ENCODE results near the gene PLPP3.

The PLPP3 gene

DNA sequence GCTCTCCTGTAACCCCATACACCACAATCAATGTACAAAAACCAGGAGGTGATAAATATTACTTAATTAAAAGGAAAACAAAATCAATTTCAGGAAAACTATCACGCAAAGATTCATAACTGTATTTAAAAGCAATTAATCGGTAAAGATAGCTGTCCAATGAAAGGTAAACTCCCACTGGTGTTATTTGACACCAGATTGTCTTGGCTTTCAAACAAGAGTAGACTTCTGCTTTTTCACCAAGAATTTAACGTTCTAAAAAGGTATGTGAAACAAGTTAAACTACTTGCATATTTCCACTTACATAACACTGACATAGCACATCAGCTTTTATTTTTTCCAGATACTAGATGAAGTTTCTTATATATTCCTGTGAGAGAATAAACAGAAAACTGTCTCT, 3.5 kb downstream of the PLPP3 start:
- no peak for DNase-seq

DNA sequence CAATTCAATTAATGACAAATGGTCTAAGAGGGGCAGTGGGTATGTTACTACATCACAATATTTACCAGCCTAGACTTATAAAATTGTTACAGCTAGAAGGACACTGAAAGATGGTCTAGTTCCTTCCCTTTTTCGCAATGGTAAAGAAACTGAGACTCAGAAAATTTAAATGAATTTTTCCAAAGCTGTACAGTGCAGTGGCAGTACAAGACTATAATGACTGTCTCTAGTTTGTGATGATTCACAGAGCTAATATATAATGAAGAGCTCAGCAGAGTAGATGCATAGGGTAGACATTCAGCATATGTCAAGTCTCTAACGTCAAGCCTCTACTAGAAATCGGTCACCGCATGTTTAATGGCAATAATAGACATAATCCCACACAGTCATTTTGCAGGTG, 4.6 kb downstream of the PLPP3 start:
- no peak for DNase-seq

DNA sequence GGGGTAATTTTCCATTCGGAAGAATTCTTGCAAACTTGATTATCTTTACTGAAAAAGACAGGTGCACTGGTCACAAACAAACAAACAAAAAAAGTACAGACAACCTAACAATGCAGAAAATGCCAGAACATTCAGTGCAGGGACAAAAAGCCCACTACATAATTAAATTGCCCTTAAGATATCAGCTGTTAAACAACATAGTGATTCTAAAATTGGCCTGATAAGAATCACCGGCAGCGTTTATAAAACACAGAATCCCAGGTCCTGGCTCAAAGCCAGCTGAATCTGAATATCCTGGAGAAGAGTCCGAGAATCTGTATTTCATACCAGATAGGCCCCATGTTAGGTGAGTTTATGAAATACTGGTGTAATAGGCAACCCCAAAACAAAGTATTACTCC, 6.1 kb downstream of the PLPP3 start:
- DNase-seq = no peak

DNA sequence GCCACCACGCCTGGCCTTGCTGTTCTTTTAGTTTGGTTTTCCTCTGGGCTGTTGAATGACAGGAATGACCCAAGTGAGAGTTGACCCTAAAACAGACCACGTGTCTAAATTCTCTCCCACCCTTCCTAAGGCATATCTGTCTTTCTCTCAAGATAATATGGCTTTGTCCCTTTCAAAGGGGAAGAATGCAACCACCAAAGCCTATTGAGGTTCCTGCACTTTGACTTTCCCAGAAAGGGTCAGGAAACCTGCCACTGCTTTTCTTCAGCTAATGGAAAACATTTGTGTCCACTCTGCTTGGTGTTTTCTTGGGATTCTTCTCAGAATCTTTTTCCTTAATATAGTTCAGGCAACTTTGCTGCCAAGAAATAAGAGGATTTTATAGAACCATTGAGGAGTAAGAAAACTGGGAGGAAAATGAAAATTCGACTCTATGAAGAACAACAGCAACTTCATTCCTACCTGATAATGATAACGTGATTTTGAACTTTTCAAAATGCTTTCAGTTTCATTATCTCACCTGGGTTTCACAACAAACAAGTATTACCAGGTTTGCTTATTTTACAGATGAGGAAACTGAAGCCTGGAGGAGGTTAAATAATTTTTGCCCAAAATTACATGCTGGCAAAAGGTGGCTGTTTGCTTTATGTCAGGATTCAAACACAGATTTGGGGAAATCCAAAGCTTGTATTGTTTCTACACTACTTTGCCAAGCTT, 6.9 kb downstream of the PLPP3 start:
- DNase-seq = no peak

DNA sequence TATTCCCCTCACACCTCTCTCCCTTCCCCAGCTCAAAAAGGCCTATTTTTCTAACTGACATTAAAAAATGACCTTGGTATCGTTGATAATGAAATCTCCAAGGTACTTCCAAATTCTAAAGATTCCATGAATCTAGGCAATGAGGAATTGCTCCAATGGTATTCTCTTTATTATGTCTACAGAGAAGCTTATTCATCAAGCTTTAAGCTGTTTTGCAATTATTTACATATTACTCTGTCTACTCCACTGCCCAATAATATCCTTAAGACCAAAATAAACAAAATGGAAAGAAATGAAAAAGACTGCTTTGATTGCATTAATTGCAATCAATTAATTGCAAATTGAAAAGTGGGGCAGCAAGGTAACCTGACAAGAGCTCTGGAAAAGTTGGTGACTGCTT, 7.9 kb downstream of the PLPP3 start:
- no peak for DNase-seq

DNA sequence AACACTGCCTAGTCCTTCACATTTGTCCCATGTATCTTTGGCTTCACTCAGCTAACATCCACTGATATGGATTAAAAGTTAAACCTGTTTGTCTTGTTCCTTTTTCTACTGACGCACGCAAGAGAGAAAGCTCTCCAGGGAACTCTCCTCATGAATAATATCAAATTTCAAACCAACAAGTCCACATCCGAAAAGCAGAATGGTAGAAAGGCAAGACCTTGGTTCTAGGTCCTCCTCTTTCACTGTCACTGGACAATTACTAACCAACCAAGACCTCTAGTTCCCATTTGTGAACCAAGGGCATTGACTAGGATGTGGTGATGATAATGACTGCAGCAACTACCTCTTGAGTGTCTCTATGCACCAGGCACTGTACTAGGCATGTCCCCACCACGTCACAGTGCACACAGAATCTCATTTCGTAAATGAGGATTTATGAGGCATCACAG, 8.4 kb downstream of the PLPP3 start:
- no peak for DNase-seq

DNA sequence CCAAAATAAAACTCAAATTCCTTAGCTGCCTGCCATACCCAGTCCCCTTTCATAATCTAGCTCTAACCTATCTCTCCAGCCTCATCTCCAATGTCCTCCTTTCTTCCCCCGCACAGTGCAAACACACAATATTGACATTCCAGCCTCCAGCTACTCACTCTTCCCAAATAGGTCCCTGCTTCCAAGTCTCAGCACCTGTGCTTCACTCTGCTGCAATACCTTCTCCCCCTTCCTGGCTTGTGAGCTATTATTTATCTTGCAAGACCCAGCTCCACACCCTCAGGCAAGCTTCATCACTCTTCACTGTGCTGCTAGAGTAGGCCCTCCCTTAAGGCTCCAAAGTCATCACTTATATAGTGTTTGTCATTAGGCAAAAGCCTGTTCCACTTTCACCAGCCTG, 9.7 kb downstream of the PLPP3 start:
- no peak for DNase-seq

DNA sequence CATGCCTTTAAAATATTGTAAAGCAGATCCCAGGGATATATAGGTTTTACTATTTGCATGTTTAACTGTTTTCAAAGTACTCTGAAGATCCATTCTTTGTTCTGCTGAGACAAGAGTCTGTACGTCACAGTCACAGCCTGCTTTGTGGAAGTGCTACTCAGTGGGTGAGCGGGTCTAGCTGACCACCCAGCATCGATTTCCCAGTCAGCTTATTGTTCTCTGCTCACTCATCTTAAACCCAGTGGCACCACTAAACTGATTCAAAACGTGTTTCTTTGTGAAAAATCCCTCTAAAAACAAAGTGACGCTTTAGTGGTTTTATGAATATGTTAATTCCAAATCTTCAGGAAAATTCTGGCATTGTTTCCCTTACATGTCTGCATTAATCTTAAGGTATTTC, 12.4 kb downstream of the PLPP3 start:
- no peak for DNase-seq

DNA sequence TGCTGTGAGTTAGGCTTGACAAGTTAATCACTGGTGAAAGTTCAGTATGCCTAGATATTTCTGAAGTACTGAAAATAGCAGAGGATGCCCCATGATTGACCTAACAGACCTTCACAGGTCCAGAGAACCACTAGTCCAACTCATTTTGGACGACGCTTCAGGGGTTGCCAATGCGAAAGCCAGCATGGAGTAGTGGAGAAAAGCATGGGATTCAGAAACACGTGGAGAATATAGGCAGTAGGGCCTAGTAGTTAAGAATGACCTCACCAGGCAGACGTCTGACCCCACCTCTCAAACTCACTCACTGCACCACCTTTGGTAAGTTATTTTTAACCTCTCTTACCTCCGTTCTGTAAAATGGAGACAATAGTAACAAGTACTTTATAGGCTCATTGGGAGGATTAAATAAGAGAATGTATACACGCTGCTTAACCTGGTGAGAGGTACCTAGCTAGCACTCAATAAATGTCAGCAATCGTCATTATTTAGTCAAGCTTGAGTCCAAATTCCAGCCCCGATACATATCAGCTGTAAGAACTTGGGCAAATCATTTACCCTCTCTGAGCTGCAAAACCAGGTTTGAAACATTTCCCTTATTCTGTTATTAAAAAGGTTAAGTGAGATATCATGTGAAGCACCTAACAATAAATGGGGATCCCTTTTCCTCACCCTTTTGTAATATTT, 13.2 kb downstream of the PLPP3 start:
- no peak for DNase-seq

DNA sequence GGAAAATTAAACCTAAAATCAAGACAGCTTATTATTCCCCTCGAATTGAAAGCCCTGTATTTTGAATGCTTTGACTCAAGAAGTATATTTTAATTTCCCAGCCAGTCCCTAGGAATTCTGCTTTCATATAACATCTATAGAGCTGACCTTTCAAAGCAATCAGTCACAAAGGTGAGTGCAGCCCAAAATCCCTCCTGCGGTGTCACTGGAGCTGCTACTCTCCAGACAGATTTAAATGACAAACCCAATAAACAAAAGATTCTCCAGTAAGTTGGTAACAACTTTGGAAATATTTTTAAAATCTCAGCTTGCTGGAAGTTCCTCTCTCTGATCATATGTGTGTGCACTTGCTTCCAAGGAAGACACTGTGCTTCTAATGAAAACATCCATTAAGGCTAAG, 14.7 kb downstream of the PLPP3 start:
- no peak for DNase-seq

DNA sequence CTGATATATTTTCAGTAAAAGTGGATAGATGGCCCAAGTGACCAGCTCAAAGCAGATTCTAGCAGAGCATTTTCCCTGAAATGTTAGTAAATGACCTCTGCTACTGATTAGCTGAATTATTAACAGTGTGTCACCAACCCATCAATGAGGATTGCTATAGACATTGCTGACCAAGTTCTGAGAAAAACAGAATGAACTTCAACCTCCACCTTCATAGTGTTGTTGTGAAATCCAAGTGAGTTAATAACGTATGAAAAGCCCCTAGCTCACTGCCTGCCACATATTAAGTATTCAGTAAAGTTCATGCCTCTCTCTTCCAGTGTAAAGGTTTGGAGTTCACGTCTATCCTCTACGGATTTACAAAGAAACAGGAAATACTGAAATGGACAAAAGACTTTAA, 15.8 kb downstream of the PLPP3 start:
- no peak for DNase-seq

DNA sequence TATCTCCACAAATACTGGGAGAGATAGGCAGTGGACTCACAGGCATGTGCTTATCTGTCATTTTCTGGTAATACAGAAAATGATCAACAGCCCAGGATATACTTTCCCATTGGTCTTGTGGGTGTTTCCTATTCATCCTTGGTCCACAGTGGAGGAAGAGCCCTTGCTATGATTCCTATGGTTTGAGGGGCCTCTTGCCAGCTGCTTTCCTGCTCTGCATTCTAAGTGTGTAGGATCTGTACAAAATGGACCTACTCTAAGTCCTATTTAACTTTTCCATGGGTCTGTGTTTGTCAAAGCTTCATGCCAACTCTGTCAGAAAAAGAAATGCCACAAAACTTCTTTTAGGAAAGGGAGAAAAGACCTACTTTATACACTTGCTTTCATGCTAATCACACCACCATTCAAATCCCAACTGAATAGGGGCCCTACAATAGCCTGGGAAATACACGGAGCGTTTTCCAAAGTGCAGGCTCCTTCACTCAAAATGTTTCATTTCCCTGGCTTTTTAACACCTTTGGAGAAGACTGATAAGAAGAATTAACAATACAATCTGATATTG, 16.4 kb downstream of the PLPP3 start:
- DNase-seq = no peak

DNA sequence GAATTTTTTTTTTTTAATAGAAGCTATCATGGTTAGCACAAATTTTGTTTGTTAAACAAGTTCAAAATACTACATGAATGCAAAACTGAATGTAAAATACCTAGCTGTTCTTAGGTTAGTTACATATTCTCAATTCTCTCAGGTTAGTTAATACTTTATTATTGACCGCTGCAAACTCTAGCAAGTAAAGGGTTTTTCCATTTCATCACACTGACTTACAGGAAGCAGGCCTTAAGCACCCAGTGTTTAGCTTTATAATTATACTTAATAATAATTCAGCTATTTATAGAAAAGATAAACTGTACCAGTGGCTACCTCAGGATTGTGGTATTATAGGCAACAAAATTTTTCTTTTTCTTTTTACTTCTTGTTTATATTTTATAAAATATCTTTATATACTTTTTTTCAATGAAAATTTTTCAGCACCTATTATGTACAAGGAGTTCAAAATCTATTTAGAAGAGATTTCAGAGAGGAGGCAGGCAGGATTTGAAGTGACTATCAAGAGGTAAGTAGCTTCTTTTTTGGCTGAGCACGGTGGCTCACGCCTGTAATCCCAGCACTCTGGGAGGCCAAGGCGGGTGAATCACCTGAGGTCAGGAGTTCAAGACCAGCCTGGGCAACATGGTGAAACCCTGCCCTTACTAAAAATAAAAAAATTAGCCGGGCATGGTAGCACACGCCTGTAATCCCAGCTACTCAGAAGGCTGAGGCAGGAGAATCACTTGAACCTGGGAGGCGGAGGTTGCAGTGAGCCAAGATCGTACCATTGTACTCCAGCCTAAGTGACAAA, 17.9 kb downstream of the PLPP3 start:
- DNase-seq = no peak

DNA sequence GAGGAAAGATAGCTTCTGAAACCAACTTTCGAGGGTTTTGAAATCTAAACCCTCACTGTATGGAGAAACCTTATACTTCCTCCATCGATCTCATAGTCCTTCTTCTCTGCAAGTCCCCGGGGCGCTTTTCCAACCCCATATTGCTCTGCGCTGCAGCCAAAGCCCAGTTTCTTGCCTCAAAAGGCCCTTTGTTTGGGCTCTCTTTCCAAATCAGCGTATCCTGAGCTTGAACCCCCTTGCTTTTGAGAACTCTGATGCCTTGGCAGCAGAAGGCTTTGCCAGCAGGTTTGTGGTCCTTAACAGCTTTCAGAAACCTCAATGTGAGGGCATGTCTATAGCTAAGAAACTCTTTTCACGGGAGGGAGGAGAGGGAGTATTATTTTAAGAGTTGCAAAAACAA, 21.6 kb downstream of the PLPP3 start:
- no peak for DNase-seq

DNA sequence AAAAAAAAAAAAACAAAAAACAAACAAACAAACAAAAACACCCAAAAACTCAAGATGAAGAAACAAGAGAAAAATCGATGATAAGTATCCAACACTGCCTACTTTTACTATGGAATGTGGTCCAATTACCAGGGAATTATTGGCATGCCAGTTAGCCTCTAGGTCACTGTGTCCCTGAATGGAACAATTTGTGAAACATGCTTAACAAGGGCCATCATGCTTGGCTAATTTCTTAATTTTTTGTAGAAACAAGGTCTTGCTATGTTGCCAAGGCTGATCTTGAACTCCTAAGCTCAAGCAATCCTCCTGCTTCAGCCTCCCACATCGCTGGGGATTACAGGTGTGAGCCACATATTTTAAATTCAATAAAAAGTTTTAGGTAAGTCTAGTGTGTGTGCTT, 23.9 kb downstream of the PLPP3 start:
- DNase-seq = no peak

DNA sequence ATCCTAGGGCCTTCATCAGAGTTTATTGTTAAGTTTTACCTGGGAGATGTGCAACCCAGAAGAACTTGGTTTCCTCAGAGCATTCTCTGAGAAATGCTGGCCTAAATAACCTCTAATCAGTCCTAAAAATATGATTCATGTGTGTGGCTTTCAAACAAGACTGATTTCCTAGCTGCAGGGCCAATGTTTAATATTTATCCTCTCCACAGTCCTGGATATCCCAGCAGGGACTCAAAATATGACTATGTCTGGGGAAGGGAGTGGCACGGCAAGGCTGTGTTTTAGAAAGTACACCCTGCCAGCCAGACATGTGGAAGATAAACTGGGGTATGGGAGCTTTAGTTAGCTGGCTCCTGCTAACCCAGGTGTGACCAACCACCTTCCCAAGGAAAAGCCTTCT, 26.3 kb downstream of the PLPP3 start:
- DNase-seq = no peak

DNA sequence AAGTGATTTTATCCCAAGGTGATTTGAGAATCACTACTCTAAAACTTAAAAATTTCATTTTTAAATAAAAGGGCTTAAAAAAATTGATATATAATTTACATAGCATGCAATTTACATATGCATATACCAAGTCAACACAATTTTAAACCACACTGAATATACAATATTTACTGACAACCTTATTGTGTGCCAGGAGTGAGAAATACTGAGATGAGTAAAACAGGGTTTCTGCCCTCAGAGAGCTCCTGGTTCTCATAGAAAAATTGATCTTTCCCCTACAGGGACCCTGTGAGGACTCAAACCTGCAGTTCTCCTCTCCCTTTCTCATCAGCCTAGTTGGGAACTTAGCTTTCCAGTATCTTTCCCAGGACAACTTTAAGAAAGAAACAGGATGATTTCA, 27.0 kb downstream of the PLPP3 start:
- DNase-seq = no peak

DNA sequence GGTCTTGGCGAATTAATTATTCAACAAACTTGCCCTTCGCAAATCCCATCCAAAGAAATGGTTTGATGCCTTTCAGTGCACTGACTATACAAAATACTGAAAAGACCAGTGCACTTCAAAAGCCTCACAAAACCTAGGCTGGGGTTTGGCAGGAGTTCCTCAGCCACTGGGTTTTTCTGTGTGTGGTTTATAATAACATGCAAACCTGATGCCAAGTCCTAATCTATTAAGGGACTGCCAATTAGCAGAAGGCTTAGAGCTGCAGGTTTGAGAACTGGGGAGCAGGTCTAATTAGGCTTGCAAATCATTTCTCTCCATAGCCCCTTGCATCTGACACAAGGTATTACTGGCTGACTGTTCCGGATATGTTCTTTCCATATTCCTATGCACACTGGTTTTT, 27.7 kb downstream of the PLPP3 start:
- DNase-seq = no peak

DNA sequence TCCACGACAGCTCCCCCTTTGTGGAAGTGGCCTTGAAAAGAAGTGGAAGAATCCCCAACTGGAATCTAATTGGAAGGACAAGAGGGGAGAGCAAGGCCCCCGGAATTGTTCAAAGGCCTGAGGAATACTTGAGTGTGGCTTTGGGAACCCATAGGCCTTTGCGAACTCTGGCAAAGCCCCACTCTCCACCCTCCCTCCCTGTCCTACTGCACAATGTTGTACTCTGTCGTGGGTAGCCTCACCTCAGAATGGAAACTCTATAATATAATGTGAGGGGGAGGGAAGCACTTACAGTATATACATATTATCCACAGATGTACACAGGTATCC, 28.5 kb downstream of the PLPP3 start:
- no peak for DNase-seq

DNA sequence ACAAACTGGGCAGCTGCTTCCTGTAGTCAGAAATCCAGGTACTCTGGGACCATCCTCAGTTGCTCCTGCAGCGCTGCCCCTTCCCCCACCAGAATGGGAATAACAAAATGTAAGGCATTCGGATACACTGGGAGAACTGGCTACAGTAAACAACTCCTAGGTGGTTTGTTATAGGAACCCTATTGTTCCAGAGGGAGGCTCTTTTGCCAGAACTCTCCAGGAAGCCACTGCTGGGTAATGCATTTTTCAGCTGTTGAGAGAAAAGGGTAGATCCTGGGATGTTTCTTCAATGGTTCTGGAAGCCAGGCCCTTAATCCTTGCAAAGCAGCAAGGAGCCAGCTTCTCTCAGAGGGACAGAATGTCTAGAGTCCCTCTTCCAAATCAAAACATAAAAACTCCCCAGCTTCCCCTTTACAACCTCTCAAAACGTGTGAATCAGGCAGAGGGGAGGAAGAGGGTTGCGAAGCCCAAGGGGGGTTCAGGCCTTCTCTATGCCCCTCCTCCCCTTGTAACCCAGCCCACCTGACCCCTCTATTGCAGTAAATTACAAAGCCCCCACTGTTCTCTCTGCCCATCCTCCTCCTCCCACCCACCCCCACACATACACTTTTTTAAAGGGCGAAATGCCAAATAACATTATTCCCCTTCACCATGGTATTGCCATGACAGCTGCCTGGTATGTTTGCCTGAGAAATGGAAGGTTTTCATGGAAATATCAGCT, 29.1 kb downstream of the PLPP3 start:
- DNase-seq = no peak

DNA sequence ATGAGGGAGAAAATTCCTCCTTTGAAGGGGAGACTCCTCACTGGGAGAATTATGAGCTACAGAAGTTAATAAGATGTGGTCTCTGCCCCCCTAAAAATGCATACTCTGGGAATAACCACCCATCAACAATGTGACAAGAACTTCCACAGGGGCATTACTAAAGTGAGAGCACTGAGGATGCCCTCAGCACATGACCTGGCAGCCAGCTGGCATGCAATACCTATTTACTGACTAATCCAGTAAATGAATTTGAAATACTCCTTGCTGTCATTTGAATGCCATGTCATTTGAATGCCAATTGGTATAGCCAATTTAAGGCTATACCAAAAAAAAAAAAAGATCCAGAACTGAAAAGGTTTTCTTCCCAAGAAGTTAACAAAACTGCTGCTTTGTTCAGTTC, 30.8 kb downstream of the PLPP3 start:
- DNase-seq = no peak

DNA sequence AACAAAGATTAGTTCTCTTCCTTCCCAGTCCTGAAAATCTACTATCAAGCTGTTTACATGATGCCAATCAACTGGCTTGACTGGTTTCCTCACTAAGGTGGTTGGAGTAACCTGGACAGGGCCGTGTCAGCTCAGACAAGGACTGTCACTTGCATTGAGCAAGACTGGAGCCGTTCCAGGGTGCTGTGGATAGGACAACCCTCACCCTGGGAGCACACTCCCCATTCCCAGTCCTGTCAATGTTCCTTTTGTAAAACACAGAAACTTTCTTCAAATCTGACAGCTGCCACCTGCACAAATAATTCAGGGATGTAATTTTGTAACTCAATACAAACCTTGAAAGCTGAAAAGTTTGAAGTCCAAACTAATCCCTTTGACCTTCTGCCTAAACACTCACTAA, 31.4 kb downstream of the PLPP3 start:
- no peak for DNase-seq

DNA sequence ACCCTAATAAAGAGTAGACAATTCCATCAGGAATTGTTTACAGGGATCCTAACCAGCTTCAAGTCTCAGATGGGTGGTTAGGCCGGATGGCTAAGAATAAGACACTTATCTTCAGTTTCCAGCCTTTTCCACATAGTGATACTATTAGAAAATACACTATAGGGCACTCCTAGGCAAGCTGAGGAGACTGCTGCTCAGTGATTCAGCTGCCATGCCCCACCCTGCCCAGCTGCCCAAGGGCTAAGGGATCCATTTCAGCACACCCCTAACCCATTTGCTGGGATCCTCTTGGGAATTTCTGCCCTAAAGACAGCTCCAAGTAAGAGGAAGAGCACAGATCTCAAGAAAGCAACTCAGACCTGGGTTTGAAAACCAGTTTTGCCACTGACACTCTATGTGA, 31.9 kb downstream of the PLPP3 start:
- DNase-seq = no peak

Data from stimulated activated CD4-positive, alpha-beta T cell treated with anti-CD3 and anti-CD28 coated beads, Interleukin-4, amount 100 ng/mL, for 24 hours (primary cell).